ENCODE measurements around the gene CERS2.
"Not testable (repeated sequence)": the region's sequence is repeated elsewhere in the genome, so short reads cannot be mapped to it uniquely, and the experiment has no call there.

CERS2 gene

GRCh38 chr1:150968491-150968890 lies 6.1 kb downstream of the CERS2 start:
- DNase-seq, result no peak

GRCh38 chr1:150967936-150968335 lies 6.7 kb downstream of the CERS2 start:
- no peak for DNase-seq

GRCh38 chr1:150966011-150966410 lies 8.6 kb downstream of the CERS2 start:
- no peak for DNase-seq

- DNase-seq, result no peak
Observed at GRCh38 chr1:150965605-150966004, 9.0 kb downstream of the CERS2 start.

GRCh38 chr1:150964164-150964489 lies 10.5 kb downstream of the CERS2 start:
- no peak for DNase-seq

GRCh38 chr1:150963321-150964163 lies 11.1 kb downstream of the CERS2 start:
- DNase-seq, result no peak

GRCh38 chr1:150961756-150962155 lies 12.9 kb downstream of the CERS2 start:
- no peak for DNase-seq

- DNase-seq, result no peak
Observed at GRCh38 chr1:150960646-150961045, 14.0 kb downstream of the CERS2 start.

GRCh38 chr1:150957666-150958065 lies 17.0 kb downstream of the CERS2 start:
- DNase-seq, result no peak

GRCh38 chr1:150955280-150955679 lies 19.4 kb downstream of the CERS2 start:
- DNase-seq, result no peak

- no peak for DNase-seq
Observed at GRCh38 chr1:150954708-150955107, 19.9 kb downstream of the CERS2 start.

- DNase-seq, result no peak
Observed at GRCh38 chr1:150944856-150945255, 29.8 kb downstream of the CERS2 start.

GRCh38 chr1:150931773-150932172 lies 42.9 kb downstream of the CERS2 start:
- no peak for DNase-seq

GRCh38 chr1:150928775-150929174 lies 45.9 kb downstream of the CERS2 start:
- DNase-seq, result not testable (repeated sequence)

- DNase-seq, result no peak
Observed at GRCh38 chr1:150928286-150928685, 46.3 kb downstream of the CERS2 start.

- no peak for DNase-seq
Observed at GRCh38 chr1:150927624-150928023, 47.0 kb downstream of the CERS2 start.

GRCh38 chr1:150926097-150926741 lies 48.4 kb downstream of the CERS2 start, which contains the start of gene SETDB1:
SETDB1 (plus strand) TSS chr1:150926363; CDS start chr1:150927715, 1,352 bp downstream.
- peak; percentile 97 for DNase-seq

GRCh38 chr1:150925080-150925479 lies 49.6 kb downstream of the CERS2 start:
- no peak for DNase-seq

GRCh38 chr1:150922519-150922975 lies 52.1 kb downstream of the CERS2 start:
- DNase-seq, result peak; percentile 83

GRCh38 chr1:150917387-150917786 lies 57.2 kb downstream of the CERS2 start:
- DNase-seq, result no peak
